ES-I3 (cell line): ENCODE data around the gene MARK2.

Experiments
- H3K36me3 ChIP-seq: 2 replicates; pipeline ENCODE4 v1.6.1; 2013; ENCODE audit warnings: mild to moderate bottlenecking, low read length, control low read depth, moderate library complexity; ENCODE audit not compliant: insufficient read depth
- H3K4me1 ChIP-seq: 2 replicates; pipeline ENCODE4 v1.6.1; 2013; ENCODE audit warnings: mild to moderate bottlenecking, control low read depth, low read length; ENCODE audit not compliant: insufficient read depth
- H3K9ac ChIP-seq: 2 replicates; pipeline ENCODE4 v1.6.1; 2013; ENCODE audit warnings: low read depth, mild to moderate bottlenecking, low read length, moderate library complexity
- H3K9me3 ChIP-seq: 2 replicates; pipeline ENCODE4 v1.6.1; 2013; ENCODE audit warnings: mild to moderate bottlenecking, low read length, moderate library complexity; ENCODE audit not compliant: control insufficient read depth, insufficient read depth

Gene MARK2

DNA sequence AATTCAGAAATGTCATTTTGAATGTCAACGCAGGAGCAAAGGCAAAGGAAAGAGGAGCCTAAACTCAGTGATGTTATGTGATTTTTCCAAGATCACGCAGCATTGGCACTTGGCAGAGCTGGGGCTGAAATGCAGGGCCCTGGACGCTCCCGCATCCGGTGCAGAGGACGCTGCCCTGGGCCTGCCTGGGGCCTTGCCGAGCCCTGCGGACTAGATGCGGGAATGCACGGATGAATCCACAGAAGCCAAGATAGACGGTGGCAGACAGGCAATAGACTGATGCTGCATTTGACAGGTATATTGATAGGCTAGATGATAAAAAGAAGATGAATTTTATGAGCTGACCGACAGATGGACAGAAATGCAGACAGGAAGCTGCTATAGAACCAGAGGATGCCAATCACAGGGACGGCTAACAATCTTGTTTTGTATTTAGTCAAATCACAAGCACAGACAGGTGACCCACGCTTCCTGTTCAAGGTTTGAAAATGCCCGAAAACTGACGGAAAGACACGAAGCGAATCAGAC is 696 bp upstream of the MARK2 start:
- Histone ChIP-seq H3K9me3 (no peaks in the 10 kb centered on the region), H3K4me1 (peaks cover 33% of the 10 kb centered on the region), H3K9ac (peak overlapping the region; percentile 54), H3K36me3 (no peaks in the 10 kb centered on the region)

DNA sequence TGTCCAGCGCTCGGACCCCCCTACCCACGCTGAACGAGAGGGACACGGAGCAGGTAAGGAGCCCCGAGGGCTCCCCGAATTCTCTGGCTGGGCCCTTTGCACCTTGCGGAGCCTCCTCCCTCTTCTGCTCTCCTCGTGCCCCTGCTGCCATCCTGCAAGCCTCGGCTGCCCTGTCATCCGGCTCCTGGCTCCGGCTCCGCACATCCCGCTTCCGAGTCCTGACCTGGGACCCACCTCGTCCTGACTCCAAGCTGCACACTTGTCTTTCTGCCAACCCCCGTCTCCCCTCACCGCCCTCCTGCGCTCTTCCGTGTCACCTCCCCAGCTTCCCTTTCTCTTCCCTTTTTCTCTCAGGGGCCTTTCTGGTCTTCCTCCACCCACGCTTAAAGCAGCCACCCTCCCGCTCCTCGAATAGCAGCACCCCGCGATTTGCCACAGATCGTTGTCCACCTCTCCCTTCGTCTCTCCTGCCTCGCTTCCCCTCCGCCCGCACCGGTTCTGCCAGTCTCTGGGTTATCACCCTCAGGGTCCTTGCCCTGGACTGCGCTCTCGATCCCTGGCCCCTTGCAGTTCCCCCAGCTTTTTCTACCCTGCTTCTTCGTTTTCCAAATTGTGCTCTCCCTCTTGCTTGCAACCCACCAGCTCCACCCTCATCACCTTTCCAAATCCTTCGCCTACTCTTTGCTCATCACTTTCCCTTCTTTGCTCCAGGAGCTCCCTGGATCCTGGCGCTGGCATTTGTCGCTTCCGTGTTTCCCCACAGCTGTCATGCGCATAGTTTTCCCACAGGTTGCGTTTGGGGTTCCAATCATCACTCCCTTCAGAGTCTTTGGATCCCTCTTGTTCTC is 822 bp downstream of the MARK2 start:
- no peaks in the 10 kb centered on the region for H3K9me3 ChIP-seq
- H3K4me1 ChIP-seq: peaks cover 45% of the 10 kb centered on the region
- no peaks in the 10 kb centered on the region for H3K36me3 ChIP-seq
- peak overlapping the region; percentile 90 for H3K9ac ChIP-seq

DNA sequence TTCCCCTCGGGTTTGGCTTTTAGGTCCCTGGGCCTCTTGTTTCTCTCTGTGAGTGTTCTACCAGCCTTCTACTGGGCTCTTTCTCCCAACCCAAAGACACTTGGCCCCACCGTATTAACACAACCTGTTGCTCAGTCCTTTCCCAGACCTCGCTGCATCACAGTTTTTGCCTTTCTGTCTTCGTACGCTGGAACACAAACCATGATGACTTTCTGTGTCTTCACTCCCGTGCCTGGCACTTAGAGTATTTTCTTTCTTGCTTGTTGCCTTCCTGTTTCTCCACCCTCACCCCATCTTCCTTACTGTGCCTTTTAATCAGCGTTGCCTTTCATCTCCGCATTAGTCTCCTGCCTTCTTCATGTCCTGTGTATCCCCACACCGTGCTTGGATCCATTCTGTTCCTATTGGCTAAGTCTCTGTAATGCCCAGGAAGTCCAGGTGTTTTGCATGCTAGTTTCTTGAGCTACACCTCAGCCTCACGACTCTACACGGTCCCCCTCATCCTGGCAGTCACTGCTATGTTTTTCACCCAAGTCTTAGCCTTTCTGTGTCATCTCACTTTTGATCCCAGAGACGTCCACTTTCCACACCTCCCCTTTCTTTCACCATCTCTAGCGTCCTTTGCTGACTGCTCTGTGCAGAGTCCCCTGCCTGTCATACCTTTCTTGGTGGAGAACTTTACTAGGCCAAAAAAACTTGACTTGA is 1.6 kb downstream of the MARK2 start:
- Histone ChIP-seq H3K9me3 (no peaks in the 10 kb centered on the region), H3K9ac (peak overlapping the region; percentile 90), H3K4me1 (peaks cover 52% of the 10 kb centered on the region), H3K36me3 (no peaks in the 10 kb centered on the region)

DNA sequence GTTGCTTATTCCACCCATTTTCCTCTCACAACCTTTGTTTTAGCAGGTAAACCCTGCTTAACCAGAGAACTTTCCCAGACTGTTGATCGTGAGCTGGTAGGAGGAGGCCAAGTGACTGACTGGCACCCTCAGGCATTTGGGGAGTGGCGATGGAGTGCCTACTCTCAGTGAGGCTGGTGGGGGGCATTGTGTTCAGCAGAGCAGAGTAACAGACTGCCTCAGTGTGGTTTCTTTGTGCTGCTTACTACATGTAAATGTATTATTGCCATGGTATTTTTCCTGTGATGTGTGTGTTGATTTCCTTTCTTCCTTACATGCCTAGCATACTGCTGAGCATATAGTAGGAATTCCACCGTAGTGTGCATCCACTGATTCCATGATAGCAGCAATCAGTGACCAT is 2.6 kb downstream of the MARK2 start:
- H3K36me3 ChIP-seq: no peaks in the 10 kb centered on the region
- peaks cover 56% of the 10 kb centered on the region for H3K4me1 ChIP-seq
- peak overlapping the region; percentile 90; the same call in 1 of the 2 replicates for H3K9ac ChIP-seq
- H3K9me3 ChIP-seq: no peaks in the 10 kb centered on the region

DNA sequence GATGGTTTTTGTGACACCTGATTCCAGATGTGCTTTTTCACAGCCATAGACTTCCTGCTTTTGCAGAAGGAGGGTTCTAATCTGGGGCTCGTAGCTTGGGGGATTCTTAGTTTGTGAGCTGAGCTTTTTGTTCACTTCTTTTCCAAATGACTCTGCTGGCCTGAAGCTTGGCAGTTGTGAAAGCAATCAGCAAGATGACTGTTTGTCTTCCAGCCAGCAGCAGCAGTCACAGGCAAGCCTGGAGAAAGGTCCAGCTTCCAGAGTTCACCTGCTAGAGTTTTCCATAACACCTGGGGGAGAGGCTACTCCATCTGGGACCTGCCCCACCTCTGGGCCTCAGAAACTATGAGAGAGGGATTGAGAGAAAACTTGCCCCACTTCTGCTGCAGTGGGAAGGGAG is 4.1 kb downstream of the MARK2 start:
- Histone ChIP-seq H3K4me1 (peaks cover 58% of the 10 kb centered on the region), H3K36me3 (no peaks in the 10 kb centered on the region), H3K9ac (no peak overlapping the region), H3K9me3 (no peaks in the 10 kb centered on the region)

DNA sequence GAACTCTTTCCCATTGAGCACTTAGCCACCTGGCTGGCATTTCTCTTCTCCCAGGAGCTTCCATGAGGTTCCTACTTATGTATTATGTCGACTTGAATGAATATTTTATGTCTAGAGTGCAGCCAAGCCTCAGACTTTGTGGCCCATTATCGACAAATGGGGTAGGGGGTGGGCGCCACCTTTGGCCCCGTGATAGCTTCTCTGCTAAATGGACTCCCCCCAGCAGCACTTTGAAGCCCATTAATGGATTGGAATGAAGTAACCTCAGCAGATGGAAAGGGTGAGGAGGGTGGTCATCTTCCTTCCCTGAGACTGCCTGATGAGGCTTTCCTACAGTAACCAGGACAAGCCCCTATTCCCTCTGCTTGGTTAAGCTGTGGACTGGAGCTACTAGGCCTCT is 5.9 kb downstream of the MARK2 start:
- no peaks in the 10 kb centered on the region for H3K36me3 ChIP-seq
- no peaks in the 10 kb centered on the region for H3K9me3 ChIP-seq
- H3K9ac ChIP-seq: no peak overlapping the region
- H3K4me1 ChIP-seq: peaks cover 55% of the 10 kb centered on the region

DNA sequence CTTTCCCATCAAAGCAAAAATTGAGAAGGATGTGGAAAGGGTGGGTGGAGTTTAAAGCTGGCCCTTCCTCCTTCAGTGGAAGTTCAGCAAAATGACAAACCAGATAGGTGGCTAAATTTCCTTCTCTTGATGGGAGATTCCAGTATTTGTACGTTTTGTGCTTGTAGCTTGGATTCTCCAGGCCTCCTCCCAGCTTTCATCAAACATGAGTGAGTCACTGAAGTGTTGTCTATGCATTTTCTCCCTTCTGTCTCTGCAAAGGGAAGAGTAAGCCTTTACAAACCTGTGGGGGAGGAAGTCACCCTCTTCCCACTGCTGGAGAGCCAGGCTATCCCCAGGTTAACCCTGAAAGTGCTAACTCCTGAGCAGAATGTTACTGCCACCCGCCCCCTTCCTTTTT is 6.4 kb downstream of the MARK2 start:
- Histone ChIP-seq H3K9ac (no peak overlapping the region), H3K9me3 (no peaks in the 10 kb centered on the region), H3K4me1 (peaks cover 55% of the 10 kb centered on the region), H3K36me3 (no peaks in the 10 kb centered on the region)

DNA sequence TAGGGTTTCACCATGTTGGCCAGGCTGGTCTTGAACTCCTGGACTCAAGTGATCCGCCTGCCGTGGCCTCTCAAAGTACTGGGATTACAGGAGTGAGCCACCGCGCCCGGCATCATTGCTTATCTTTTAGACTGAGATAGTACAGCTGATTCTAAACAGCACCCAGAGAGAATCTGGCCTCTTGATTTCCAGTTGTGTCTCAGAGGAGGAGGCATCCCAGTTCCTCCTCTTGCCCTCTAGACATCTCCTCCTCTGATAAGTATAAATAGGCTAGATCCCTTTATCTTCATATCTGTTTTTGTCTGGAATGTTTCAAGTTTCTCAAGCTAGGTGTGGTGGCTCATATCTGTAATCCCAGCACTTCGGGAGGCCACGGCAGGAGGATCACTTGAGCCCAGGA is 7.0 kb downstream of the MARK2 start:
- H3K4me1 ChIP-seq: peaks cover 51% of the 10 kb centered on the region
- H3K9me3 ChIP-seq: no peaks in the 10 kb centered on the region
- H3K9ac ChIP-seq: no peak overlapping the region
- H3K36me3 ChIP-seq: no peaks in the 10 kb centered on the region

DNA sequence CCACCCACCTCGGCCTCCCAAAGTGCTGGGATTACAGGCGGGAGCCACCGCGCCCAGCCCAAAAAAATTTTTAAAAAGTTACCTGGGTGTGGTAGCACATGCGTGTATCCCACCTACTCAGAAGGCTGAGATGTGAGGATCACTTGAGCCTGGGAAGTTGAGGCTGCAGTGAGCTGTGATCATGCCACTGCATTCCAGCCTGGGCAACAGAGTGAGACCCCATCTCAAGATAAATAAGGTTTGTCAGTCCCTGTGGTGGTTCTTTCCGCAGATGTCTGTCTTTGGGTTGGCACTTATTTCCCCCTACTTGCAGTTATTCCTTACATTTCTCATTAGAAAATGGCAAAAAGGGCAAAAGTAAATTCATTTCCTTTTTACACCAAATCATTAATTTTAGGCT is 8.0 kb downstream of the MARK2 start:
- Histone ChIP-seq H3K4me1 (peaks cover 48% of the 10 kb centered on the region), H3K9ac (no peak overlapping the region), H3K9me3 (no peaks in the 10 kb centered on the region), H3K36me3 (no peaks in the 10 kb centered on the region)

DNA sequence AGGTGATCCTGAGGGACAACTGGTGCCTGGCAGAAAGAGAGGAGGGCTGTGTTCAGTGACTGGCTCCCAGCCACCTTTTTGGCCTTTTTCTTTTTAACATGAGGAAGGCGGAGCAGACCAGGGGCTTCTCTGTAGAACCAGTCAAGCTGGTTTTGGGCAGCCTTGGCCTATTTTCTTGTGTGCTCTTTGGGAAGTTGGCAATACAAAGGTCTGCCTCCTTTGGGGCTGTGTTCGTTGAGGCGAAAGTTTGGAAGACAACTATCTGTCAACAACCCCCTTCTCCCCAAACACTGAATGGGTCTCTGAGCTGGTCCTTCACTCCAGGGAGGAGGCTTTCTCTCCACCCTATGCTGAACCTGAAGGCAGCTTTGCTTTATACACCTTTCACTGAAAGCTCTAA is 8.5 kb downstream of the MARK2 start:
- H3K4me1 ChIP-seq: peaks cover 47% of the 10 kb centered on the region
- H3K9ac ChIP-seq: no peak overlapping the region
- no peaks in the 10 kb centered on the region for H3K36me3 ChIP-seq
- H3K9me3 ChIP-seq: no peaks in the 10 kb centered on the region

DNA sequence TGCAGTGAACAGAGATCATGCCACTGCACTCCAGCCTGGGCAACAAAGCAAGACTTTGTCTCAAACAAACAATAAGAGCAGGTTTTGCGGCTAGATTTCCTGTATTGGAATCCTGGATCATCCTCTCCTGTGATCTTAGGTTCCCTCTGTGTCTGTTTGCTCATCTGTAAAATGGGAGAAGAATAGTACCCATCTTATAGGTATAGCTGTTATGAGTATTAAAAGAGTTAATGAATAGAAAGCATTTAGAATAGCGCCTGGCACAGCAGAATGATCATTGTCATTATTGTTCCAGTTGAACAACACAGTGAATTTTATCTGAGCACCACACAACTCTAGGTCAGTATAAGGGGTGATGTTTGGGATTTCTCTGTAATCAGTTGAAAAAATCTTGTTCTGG is 10.8 kb downstream of the MARK2 start:
- Histone ChIP-seq H3K4me1 (peaks cover 28% of the 10 kb centered on the region), H3K9me3 (no peaks in the 10 kb centered on the region), H3K36me3 (no peaks in the 10 kb centered on the region), H3K9ac (no peak overlapping the region)

DNA sequence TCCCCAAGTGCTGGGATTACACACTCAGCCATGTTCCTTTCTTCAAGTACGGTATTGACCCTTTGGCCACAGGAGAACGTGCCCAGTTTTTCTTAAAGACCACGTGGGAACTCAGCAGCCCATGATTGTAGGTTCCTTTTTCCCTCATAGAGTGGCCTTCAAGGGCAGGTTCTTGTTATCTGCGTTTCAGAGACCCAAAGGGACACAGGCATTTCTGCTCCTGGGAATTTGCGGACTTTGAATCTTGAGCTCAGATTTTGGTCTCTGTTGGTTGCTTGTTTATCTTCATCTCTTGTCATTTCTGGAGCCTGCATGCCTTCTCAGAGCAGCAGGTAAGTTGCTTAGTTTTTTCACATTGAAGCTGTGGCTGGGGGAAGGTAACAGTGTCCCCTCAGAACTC is 12.0 kb downstream of the MARK2 start:
- Histone ChIP-seq H3K36me3 (no peaks in the 10 kb centered on the region), H3K4me1 (peaks cover 16% of the 10 kb centered on the region), H3K9ac (no peak overlapping the region), H3K9me3 (no peaks in the 10 kb centered on the region)

DNA sequence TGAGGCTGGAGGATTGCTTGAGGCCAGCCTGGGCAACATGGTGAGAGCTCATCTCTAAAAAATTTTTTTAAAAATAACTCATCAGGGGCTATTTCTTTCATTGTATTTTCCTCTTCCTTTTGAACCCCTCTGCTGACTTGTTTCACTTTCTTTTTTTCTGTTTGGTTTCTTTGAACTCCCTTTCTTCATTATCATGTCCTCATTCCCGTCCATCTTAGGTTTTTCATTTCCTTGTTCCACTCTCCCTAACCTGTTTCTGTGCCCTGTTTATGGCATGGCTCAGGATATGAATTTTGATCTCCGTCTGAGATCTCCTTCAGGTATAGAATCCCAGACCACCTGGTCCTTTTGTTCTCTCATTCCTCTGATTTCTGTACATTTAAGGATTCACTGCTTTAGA is 12.5 kb downstream of the MARK2 start:
- peaks cover 16% of the 10 kb centered on the region; the same call in 1 of the 2 replicates for H3K4me1 ChIP-seq
- H3K36me3 ChIP-seq: no peaks in the 10 kb centered on the region
- H3K9ac ChIP-seq: no peak overlapping the region; the same call in 1 of the 2 replicates
- no peaks in the 10 kb centered on the region for H3K9me3 ChIP-seq

DNA sequence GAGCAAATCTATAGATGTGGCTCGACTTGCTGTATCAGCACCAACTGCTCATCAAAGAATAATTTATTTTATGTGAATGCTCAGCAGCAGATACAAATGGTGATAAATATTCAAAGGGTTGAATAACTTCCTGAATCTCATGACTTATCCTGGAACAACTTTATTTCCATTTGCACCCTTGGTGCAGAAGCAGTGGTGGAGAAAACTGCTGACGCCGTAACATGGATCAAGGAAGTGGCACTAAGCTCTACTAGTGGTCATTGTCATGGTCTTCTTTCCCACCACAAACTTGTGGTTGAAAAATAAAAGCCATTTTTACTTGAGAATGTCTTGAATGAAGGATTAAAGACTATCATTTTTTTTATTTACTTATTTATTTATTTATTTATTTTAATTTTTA is 14.6 kb downstream of the MARK2 start:
- Histone ChIP-seq H3K9ac (no peak overlapping the region), H3K4me1 (peaks cover 6% of the 10 kb centered on the region; the same call in 1 of the 2 replicates), H3K36me3 (no peaks in the 10 kb centered on the region), H3K9me3 (no peaks in the 10 kb centered on the region)

DNA sequence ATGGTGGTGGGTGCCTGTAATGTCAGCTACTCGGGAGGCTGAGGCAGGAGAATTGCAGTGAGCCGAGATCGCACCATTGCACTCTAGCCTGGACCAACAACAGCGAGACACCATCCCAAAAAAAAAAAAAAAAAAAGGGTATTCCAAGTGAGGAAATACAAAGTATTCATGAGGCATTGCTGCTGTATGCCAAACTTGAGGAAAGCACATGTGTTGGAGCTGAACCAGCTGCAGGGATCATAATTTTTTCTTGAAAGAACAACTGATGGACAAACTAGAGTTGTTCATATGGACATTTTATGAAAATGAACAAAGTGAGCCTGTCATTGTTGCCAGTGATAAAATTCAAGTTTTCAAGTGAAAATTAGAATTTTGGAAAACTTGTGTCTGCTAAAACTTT is 15.8 kb downstream of the MARK2 start:
- Histone ChIP-seq H3K9me3 (no peaks in the 10 kb centered on the region), H3K4me1 (peaks cover 6% of the 10 kb centered on the region; the same call in 1 of the 2 replicates), H3K9ac (no peak overlapping the region), H3K36me3 (no peaks in the 10 kb centered on the region)
